ENCODE measurements around the gene GTPBP2. TPM values are rescaled to one million over a fixed set of nuclear protein-coding genes. Genes with fewer than 3 reads are reported as not detected.
"Not testable (repeated sequence)": the region's sequence is repeated elsewhere in the genome, so short reads cannot be mapped to it uniquely, and the experiment has no call there.

Gene GTPBP2
- total and polyA plus RNA-seq, 2 of the 4 experiments (the other 2 are of a cell fraction): 38.4 to 86.6 TPM

DNA sequence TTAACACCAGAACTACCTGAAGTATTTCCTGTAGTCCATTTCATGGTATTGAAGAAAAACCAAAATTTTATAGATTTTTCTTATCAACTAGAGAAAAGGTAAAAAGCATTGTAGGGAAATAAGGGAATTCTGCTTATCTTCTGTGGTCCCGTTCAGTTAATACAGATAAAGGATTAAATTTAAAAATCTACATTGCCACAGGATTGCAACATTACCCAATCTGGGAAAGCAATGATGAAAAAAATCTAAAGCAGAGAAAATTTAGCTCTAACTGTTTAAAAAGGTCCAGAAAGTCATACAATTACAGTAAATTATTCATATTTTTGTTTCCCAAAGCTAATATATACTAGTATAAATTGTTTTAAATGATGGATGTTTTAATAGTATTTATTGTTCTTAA is 35.1 kb downstream of the GTPBP2 start:
- no peak overlapping the region for H3K9ac ChIP-seq (ENCODE audit: low read depth, low read length)
- no peak overlapping the region for H2BK120ac ChIP-seq (ENCODE audit: low read depth, low read length)
- no peak overlapping the region for H3K14ac ChIP-seq (replicated peaks; ENCODE audit: low read depth, low read length)
- H2AK9ac ChIP-seq (replicated peaks; ENCODE audit: low read depth, low read length, poor library complexity): no peak overlapping the region
- ATAC-seq (ENCODE audit: low read depth): no peak
- H2AK5ac ChIP-seq (ENCODE audit: low read depth, low read length): no peak overlapping the region
- no peak overlapping the region for H2BK15ac ChIP-seq (ENCODE audit: low read depth, low read length)
- H3K18ac ChIP-seq (ENCODE audit: low read depth, low read length): no peak overlapping the region
- ChIA-PET POLR2A (ENCODE audit: unreplicated experiment) (interaction anchor here (0.6 to 0.9 kb wide), 2 partner anchors 18 to 810 kb away, joined by 3 read pairs; partner anchors contain the start of gene XPO5), CTCF (interaction anchor here (0.6 kb wide), 1 partner anchor 8 kb away, joined by 3 read pairs; no protein-coding TSS in a partner anchor)
- H3K4me1 ChIP-seq (ENCODE audit: control insufficient read depth, insufficient read depth, low read length): no peaks in the 10 kb centered on the region
- no peak overlapping the region for H3K27ac ChIP-seq (ENCODE audit: insufficient read depth, low read length)
- peaks cover 22% of the 10 kb centered on the region in 2 experiments for H3K79me1 ChIP-seq (ENCODE audit: low read depth in 1 of 2, low read length in 2 of 2)
- H3K23ac ChIP-seq (ENCODE audit: low read depth, low read length): no peak overlapping the region
- no peaks in the 10 kb centered on the region for H3K9me3 ChIP-seq (ENCODE audit: control insufficient read depth, insufficient read depth, low read length)
- no peak overlapping the region for H2BK20ac ChIP-seq (ENCODE audit: low read depth, low read length)
- no peak overlapping the region for H3K4ac ChIP-seq (ENCODE audit: low read depth, low read length)
- no peaks in the 10 kb centered on the region for H3K27me3 ChIP-seq (ENCODE audit: control insufficient read depth, insufficient read depth, low read length)
- no peaks in the 10 kb centered on the region for H3K9me1 ChIP-seq (ENCODE audit: insufficient read depth, low read length)
- no peak overlapping the region for H3K56ac ChIP-seq (ENCODE audit: extremely low read depth, insufficient read depth, low read length)
- no peak overlapping the region for H2BK5ac ChIP-seq (ENCODE audit: low read depth, low read length, poor library complexity, severe bottlenecking)
- dilution Hi-C loops (cut with HindIII; ENCODE audit: low sequenced_read_pairs, unreplicated experiment) (no loop called here), in situ Hi-C loops (cut with MboI; ENCODE audit: low sequenced_read_pairs) (no loop called here), intact Hi-C loops (cut with micrococcal nuclease) (no loop called here)
- TF ChIP-seq, protein P1, sequence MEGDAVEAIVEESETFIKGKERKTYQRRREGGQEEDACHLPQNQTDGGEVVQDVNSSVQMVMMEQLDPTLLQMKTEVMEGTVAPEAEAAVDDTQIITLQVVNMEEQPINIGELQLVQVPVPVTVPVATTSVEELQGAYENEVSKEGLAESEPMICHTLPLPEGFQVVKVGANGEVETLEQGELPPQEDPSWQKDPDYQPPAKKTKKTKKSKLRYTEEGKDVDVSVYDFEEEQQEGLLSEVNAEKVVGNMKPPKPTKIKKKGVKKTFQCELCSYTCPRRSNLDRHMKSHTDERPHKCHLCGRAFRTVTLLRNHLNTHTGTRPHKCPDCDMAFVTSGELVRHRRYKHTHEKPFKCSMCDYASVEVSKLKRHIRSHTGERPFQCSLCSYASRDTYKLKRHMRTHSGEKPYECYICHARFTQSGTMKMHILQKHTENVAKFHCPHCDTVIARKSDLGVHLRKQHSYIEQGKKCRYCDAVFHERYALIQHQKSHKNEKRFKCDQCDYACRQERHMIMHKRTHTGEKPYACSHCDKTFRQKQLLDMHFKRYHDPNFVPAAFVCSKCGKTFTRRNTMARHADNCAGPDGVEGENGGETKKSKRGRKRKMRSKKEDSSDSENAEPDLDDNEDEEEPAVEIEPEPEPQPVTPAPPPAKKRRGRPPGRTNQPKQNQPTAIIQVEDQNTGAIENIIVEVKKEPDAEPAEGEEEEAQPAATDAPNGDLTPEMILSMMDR (conservative IDR thresholded peaks at IDR 0.05; ENCODE audit: low read depth, low read length): no peak
- TF ChIP-seq CEBPB (IDR thresholded peaks at IDR 0.05; ENCODE audit: low read depth, low read length) (peak; percentile 47), POLR2A (IDR thresholded peaks at IDR 0.05; ENCODE audit: low read depth, low read length) (no peak)
- DNase-seq: no peak
- no peak overlapping the region for H4K5ac ChIP-seq (ENCODE audit: low read depth, low read length)
- no CpG with 5 or more reads among the region's 1 CpG for WGBS, 2 experiments (ENCODE audit: extremely low coverage in 2 of 2, insufficient read length in 1 of 2)
- H3K36me3 ChIP-seq (ENCODE audit: control insufficient read depth, insufficient read depth, low read length): peaks cover 17% of the 10 kb centered on the region
- H2AFZ ChIP-seq (replicated peaks; ENCODE audit: low read length, poor library complexity): no peak overlapping the region
- no peak overlapping the region for H4K91ac ChIP-seq (ENCODE audit: insufficient read depth, low read depth, low read length)
- no TSS peak for BruUV-seq (replicated peaks)
- no peak overlapping the region for H3K4me2 ChIP-seq (ENCODE audit: low read depth, low read length)
- no peaks in the 10 kb centered on the region for H4K20me1 ChIP-seq (ENCODE audit: insufficient read depth, low read length)
- no peak overlapping the region for H4K8ac ChIP-seq (ENCODE audit: low read depth in 2 of 2, low read length in 2 of 2)
- no peak overlapping the region for H3K4me3 ChIP-seq (ENCODE audit: insufficient read depth, low read depth, low read length)

DNA sequence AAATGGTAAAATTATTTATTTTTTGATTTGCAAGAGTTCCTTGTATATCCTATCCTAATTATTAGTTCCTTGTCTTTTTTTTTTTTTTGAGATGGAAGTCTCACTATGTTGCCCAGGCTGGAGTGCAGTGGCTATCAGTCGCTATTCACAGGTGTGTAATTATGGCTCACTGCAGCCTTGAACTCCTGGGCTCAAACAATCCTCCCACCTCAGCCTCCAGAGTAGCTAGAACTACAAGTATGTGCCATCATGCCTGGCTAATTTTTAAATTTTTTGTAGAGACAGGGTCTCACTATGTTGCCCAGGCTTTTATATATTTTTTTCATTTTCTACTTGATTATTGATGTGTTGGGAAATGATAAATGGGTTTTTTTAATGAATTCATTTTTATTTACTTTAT is 39.5 kb downstream of the GTPBP2 start:
- H3K23ac ChIP-seq (ENCODE audit: low read depth, low read length); BruUV-seq (replicated peaks); H3K4me2 ChIP-seq (ENCODE audit: low read depth, low read length); H2BK120ac ChIP-seq (ENCODE audit: low read depth, low read length); H3K9ac ChIP-seq (ENCODE audit: low read depth, low read length); H3K9me3 ChIP-seq (ENCODE audit: control insufficient read depth, insufficient read depth, low read length); H4K20me1 ChIP-seq (ENCODE audit: insufficient read depth, low read length); H2BK5ac ChIP-seq (ENCODE audit: low read depth, low read length, poor library complexity, severe bottlenecking); H2AFZ ChIP-seq (replicated peaks; ENCODE audit: low read length, poor library complexity); H3K18ac ChIP-seq (ENCODE audit: low read depth, low read length); H3K4me3 ChIP-seq (ENCODE audit: insufficient read depth, low read depth, low read length); H2AK9ac ChIP-seq (replicated peaks; ENCODE audit: low read depth, low read length, poor library complexity); H2AK5ac ChIP-seq (ENCODE audit: low read depth, low read length); intact Hi-C loops (cut with micrococcal nuclease); DNase-seq; POLR2A ChIA-PET (ENCODE audit: unreplicated experiment); H2BK15ac ChIP-seq (ENCODE audit: low read depth, low read length); H3K4ac ChIP-seq (ENCODE audit: low read depth, low read length); H3K27ac ChIP-seq (ENCODE audit: insufficient read depth, low read length); H4K8ac ChIP-seq (ENCODE audit: low read depth in 2 of 2, low read length in 2 of 2); dilution Hi-C loops (cut with HindIII; ENCODE audit: low sequenced_read_pairs, unreplicated experiment); H3K27me3 ChIP-seq (ENCODE audit: control insufficient read depth, insufficient read depth, low read length); in situ Hi-C loops (cut with MboI; ENCODE audit: low sequenced_read_pairs); ATAC-seq (ENCODE audit: low read depth); H3K14ac ChIP-seq (replicated peaks; ENCODE audit: low read depth, low read length); H4K5ac ChIP-seq (ENCODE audit: low read depth, low read length); H4K91ac ChIP-seq (ENCODE audit: insufficient read depth, low read depth, low read length); H2BK20ac ChIP-seq (ENCODE audit: low read depth, low read length); H3K4me1 ChIP-seq (ENCODE audit: control insufficient read depth, insufficient read depth, low read length); H3K56ac ChIP-seq (ENCODE audit: extremely low read depth, insufficient read depth, low read length); H3K9me1 ChIP-seq (ENCODE audit: insufficient read depth, low read length): not testable (repeated sequence)
- CTCF ChIA-PET: interaction anchor here (0.6 kb wide), 1 partner anchor 534 kb away, joined by 3 read pairs; no protein-coding TSS in a partner anchor
- Histone ChIP-seq H3K79me1 (ENCODE audit: low read depth in 1 of 2, low read length in 2 of 2) (peaks cover 20 to 25% of the 10 kb centered on the region in 2 experiments), H3K36me3 (ENCODE audit: control insufficient read depth, insufficient read depth, low read length) (peaks cover 29% of the 10 kb centered on the region)
- no CpG with 5 or more reads among the region's 1 CpG for WGBS, 2 experiments (ENCODE audit: extremely low coverage in 2 of 2, insufficient read length in 1 of 2)

Measured in IMR-90 (cell line).